ENCODE data around the gene ZNF280D. TPM values are rescaled to one million over a fixed set of nuclear protein-coding genes. Genes with fewer than 3 reads are reported as not detected.

Gene ZNF280D
- total RNA-seq, 1 donor: 50.7 TPM

DNA sequence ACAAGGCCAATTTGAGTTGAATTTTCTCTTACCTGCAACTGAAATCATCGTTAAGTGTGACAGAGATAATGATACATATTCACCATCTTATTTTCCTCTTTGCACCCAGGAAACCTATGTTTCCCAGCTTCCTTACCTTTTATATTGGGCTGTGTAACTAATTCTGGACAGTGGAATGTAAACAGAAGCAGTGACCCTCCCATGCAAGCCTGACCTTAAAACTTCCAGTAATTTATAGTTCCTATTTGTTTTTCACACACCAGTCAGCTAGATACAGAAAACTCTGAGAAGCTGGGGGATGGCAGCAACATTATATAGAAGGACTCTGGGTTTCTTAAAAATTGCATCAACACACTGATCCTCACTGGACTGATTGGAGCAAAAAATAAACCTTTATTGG, 4.5 kb upstream of the ZNF280D start:
- no peak for DNase-seq (ENCODE audit: insufficient read length, low spot score, missing footprints)
- Histone ChIP-seq H2AFZ (ENCODE audit: low read length) (no peak overlapping the region), H3K9me3 (ENCODE audit: low read depth, low read length) (no peaks in the 10 kb centered on the region), H3K27me3 (ENCODE audit: insufficient read depth, low read length) (no peaks in the 10 kb centered on the region), H3K36me3 (ENCODE audit: insufficient read depth, low read length) (no peaks in the 10 kb centered on the region), H3K27ac (ENCODE audit: low read depth, low read length) (no peak overlapping the region), H4K20me1 (ENCODE audit: insufficient read depth, low read length) (no peaks in the 10 kb centered on the region), H3K4me2 (ENCODE audit: insufficient read depth, low read length) (no peak overlapping the region), H3K4me3 (ENCODE audit: insufficient read depth, low read length) (no peak overlapping the region), H3K4me1 (ENCODE audit: insufficient read depth, low read length) (no peaks in the 10 kb centered on the region), H3K79me2 (ENCODE audit: insufficient read depth, low read length) (no peaks in the 10 kb centered on the region)
- TF ChIP-seq, protein P1, sequence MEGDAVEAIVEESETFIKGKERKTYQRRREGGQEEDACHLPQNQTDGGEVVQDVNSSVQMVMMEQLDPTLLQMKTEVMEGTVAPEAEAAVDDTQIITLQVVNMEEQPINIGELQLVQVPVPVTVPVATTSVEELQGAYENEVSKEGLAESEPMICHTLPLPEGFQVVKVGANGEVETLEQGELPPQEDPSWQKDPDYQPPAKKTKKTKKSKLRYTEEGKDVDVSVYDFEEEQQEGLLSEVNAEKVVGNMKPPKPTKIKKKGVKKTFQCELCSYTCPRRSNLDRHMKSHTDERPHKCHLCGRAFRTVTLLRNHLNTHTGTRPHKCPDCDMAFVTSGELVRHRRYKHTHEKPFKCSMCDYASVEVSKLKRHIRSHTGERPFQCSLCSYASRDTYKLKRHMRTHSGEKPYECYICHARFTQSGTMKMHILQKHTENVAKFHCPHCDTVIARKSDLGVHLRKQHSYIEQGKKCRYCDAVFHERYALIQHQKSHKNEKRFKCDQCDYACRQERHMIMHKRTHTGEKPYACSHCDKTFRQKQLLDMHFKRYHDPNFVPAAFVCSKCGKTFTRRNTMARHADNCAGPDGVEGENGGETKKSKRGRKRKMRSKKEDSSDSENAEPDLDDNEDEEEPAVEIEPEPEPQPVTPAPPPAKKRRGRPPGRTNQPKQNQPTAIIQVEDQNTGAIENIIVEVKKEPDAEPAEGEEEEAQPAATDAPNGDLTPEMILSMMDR (IDR thresholded peaks at IDR 0.05; ENCODE audit: extremely low read depth, low read depth, low read length): no peak

DNA sequence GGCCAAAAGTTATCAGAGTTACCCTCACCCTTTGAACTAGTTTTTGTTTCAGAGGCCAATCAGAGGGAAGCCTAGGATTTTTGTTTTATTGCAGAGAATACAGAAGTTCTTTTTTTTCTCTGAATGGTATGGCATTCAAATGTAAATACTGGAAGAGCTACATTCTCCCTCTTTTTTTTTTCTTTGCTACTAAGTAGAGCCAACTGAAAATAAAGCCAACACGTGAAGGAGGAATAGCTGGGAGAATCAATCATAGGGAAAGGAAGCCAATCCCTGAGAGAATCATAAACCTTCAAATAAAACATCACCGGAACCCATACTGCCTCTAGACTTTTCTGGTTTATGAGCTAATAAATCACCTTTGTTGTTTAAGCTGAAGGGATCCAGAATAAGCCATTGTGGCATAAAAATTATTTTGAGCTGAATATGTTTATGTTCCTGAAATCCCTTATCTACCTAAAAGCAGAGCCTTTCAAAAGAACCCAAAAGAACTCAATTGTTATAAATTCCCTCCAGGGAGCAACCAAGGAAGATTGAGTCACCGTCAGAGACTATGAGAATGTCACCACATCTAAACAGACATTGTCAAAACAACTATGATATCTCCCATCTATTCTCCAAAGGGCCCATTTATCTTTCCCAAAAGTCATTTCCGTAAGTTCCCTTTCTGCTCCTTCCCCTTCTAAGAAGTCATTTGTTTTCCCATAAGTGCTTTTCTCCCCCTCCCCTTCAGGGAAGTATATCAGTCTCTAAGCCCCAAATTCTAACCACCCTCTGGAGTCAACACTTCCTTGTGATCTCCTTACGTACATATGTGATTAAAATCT, 3.8 kb upstream of the ZNF280D start:
- no peak overlapping the region for H3K4me2 ChIP-seq (ENCODE audit: insufficient read depth, low read length)
- H4K20me1 ChIP-seq (ENCODE audit: insufficient read depth, low read length): no peaks in the 10 kb centered on the region
- no peak overlapping the region for H2AFZ ChIP-seq (ENCODE audit: low read length)
- no peak overlapping the region for H3K27ac ChIP-seq (ENCODE audit: low read depth, low read length)
- H3K4me1 ChIP-seq (ENCODE audit: insufficient read depth, low read length): peaks cover 4% of the 10 kb centered on the region
- no peaks in the 10 kb centered on the region for H3K36me3 ChIP-seq (ENCODE audit: insufficient read depth, low read length)
- DNase-seq (ENCODE audit: insufficient read length, low spot score, missing footprints): no peak
- H3K9me3 ChIP-seq (ENCODE audit: low read depth, low read length): no peaks in the 10 kb centered on the region
- no peak overlapping the region for H3K4me3 ChIP-seq (ENCODE audit: insufficient read depth, low read length)
- H3K79me2 ChIP-seq (ENCODE audit: insufficient read depth, low read length): peaks cover 3% of the 10 kb centered on the region
- H3K27me3 ChIP-seq (ENCODE audit: insufficient read depth, low read length): no peaks in the 10 kb centered on the region
- TF ChIP-seq, protein P1 (IDR thresholded peaks at IDR 0.05; ENCODE audit: extremely low read depth, low read depth, low read length): no peak

DNA sequence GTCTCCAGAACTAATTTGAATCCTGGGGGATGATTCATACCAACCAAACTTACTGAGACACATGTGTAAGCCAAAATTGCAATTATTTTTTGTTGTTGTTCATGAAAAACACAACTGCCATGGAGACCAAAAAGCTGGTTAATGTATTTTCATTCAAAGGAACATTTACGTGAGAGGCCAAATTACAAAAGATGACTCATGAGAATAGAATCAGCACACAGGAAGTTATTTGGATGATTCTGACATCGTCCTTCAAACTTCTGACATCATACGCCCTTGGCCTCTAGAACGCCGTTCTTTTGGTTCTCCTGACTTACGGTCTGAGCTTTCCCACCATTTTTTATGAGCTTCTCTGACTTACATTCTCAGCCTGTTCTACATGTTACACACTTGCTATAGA, 3.0 kb upstream of the ZNF280D start:
- H2AFZ ChIP-seq (ENCODE audit: low read length): no peak overlapping the region
- no peak overlapping the region for H3K27ac ChIP-seq (ENCODE audit: low read depth, low read length)

DNA sequence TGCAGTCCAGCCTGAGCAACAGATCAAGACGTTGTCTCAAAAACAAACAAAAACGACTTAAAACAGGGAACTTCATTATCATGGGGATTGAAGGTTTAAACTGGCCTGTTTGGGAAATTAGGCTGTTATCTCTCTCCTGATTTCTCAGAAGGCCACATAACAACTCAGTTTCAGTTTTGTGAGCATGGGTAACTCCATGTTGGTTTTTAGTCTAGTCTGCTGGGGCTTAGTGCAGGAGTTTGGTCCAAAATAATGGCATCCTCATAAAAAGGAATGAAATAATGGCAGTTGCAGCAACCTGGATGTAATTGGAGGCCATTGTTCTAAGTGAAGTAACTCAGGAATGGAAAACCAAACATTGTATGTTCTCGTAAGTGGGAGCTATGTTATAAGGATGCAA, 2.3 kb upstream of the ZNF280D start:
- Histone ChIP-seq H3K36me3 (ENCODE audit: insufficient read depth, low read length) (no peaks in the 10 kb centered on the region), H3K27ac (ENCODE audit: low read depth, low read length) (no peak overlapping the region), H3K9me3 (ENCODE audit: low read depth, low read length) (no peaks in the 10 kb centered on the region), H3K4me1 (ENCODE audit: insufficient read depth, low read length) (peaks cover 18% of the 10 kb centered on the region), H3K4me3 (ENCODE audit: insufficient read depth, low read length) (no peak overlapping the region), H3K27me3 (ENCODE audit: insufficient read depth, low read length) (no peaks in the 10 kb centered on the region), H3K79me2 (ENCODE audit: insufficient read depth, low read length) (peaks cover 18% of the 10 kb centered on the region), H4K20me1 (ENCODE audit: insufficient read depth, low read length) (no peaks in the 10 kb centered on the region), H3K4me2 (ENCODE audit: insufficient read depth, low read length) (no peak overlapping the region), H2AFZ (ENCODE audit: low read length) (no peak overlapping the region)
- TF ChIP-seq, protein P1 (IDR thresholded peaks at IDR 0.05; ENCODE audit: extremely low read depth, low read depth, low read length): no peak
- DNase-seq (ENCODE audit: insufficient read length, low spot score, missing footprints): no peak

More for the DNA sequence above, 3.0 kb upstream of the ZNF280D start:
- Histone ChIP-seq H3K9me3 (ENCODE audit: low read depth, low read length) (no peaks in the 10 kb centered on the region), H3K4me2 (ENCODE audit: insufficient read depth, low read length) (no peak overlapping the region), H3K4me1 (ENCODE audit: insufficient read depth, low read length) (peaks cover 12% of the 10 kb centered on the region), H3K27me3 (ENCODE audit: insufficient read depth, low read length) (no peaks in the 10 kb centered on the region), H3K36me3 (ENCODE audit: insufficient read depth, low read length) (no peaks in the 10 kb centered on the region), H3K4me3 (ENCODE audit: insufficient read depth, low read length) (no peak overlapping the region), H4K20me1 (ENCODE audit: insufficient read depth, low read length) (no peaks in the 10 kb centered on the region), H3K79me2 (ENCODE audit: insufficient read depth, low read length) (peaks cover 11% of the 10 kb centered on the region)
- TF ChIP-seq, protein P1 (IDR thresholded peaks at IDR 0.05; ENCODE audit: extremely low read depth, low read depth, low read length): no peak
- DNase-seq (ENCODE audit: insufficient read length, low spot score, missing footprints): no peak
